Esophagus squamous epithelium (tissue), 5 donors: Measurements from ENCODE around the gene KIF26A. TPM values are rescaled to one million over a fixed set of nuclear protein-coding genes. Genes with fewer than 3 reads are reported as not detected.

Experiments used
- DNase-seq: peaks from one replicate; lab custom pipeline; 2025; lab: John Stamatoyannopoulos, UW
- H3K27ac ChIP-seq, 4 donors: fragments of 200-600 bp; sonication (generic); one replicate each; pipeline ENCODE4 v1.5.1; 2016 to 2019; ENCODE audit warnings: mild to moderate bottlenecking in 1 of 4
- H3K27me3 ChIP-seq, 4 donors: fragments of 200-600 bp; sonication (generic); 1 replicate in 3 of 4; 2 replicates in 1 of 4; pipeline versions ENCODE4 v1.5.1 to v1.6.0; 2017 to 2021; ENCODE audit warnings: antibody characterized with exemption in 1 of 4
- H3K36me3 ChIP-seq, 3 donors: fragments of 200-600 bp; sonication (generic); one replicate each; pipeline ENCODE4 v1.5.1; 2016 to 2019
- H3K4me1 ChIP-seq, 3 donors: fragments of 200-600 bp; sonication (generic); one replicate each; pipeline ENCODE4 v1.5.1; 2017 to 2019
- H3K4me3 ChIP-seq, 4 donors: fragments of 200-600 bp; sonication (generic); 1 replicate in 3 of 4; 2 replicates in 1 of 4; pipeline ENCODE4 v1.5.1; 2016 to 2019; ENCODE audit warnings: mild to moderate bottlenecking in 2 of 4, moderate library complexity in 1 of 4
- H3K9me3 ChIP-seq, 3 donors: fragments of 200-600 bp; sonication (generic); one replicate each; pipeline ENCODE4 v1.5.1; 2016 to 2019
- POLR2A ChIP-seq, 4 donors: fragments of 450-650 bp; IDR thresholded peaks; one replicate each; pipeline ENCODE4 v1.6.1; 2017; ENCODE audit warnings: antibody characterized with exemption in 4 of 4, mild to moderate bottlenecking in 4 of 4, moderate library complexity in 3 of 4
- WGBS, 2 donors: methylation state at CpG; one replicate each; pipeline ENCODE4 v1.1.5; 2018; 5-methylcytosine and 5-hydroxymethylcytosine counted together
- intact Hi-C: fragments of 100-400 bp; cut with DNase I; formaldehyde crosslinking; loops from one replicate; pipeline ENCODE4 v1.15.0; 2022
- total RNA-seq, 4 donors: library from RNA; depleted of rRNA; stranded (reverse); fragments of >200 nt; gene quantifications; one replicate each; pipeline ENCODE4 v1.1.0, GENCODE V29; 2016
- TF ChIP-seq, protein P1 (sequence below), 6 experiments: fragments of 450-650 bp in 4 of 6; fragments of 200-600 bp in 2 of 6; sonication (generic) in 2 of 6; IDR thresholded peaks; one replicate each; pipeline ENCODE4 v1.5.1; 2016 to 2019; ENCODE audit warnings: antibody characterized with exemption in 6 of 6, mild to moderate bottlenecking in 4 of 6, moderate library complexity in 4 of 6
- donor health status: DM: yes; HTN: yes; CAD: no.

Gene KIF26A
- total RNA-seq, 4 donors from 2014 or later, result 0.80 to 2.7 (median 0.96) TPM

DNA sequence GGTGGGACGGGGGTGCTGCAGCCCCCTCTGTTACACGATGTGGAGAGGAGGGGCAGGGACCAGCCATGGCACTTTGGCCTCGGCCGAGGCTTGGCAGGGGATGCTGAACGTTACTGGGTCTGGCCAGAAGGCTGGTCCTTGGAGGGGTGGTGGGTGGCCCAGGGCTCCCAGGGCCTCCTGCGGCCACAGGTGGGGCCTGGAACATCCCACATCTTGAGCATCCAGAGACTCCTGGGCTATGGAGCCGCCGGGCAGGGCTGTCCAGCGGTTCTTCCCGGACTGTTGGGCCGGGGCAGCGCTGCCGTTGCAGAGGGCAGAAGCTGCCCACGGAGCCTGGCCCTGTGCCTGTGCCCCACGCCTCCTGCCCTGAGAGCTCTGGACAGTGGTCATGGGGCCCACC, 15.9 kb downstream of the KIF26A start:
- intact Hi-C loops, result no loop called here
- TF ChIP-seq POLR2A (IDR thresholded peaks at IDR 0.05), result no peak
- TF ChIP-seq, protein P1, sequence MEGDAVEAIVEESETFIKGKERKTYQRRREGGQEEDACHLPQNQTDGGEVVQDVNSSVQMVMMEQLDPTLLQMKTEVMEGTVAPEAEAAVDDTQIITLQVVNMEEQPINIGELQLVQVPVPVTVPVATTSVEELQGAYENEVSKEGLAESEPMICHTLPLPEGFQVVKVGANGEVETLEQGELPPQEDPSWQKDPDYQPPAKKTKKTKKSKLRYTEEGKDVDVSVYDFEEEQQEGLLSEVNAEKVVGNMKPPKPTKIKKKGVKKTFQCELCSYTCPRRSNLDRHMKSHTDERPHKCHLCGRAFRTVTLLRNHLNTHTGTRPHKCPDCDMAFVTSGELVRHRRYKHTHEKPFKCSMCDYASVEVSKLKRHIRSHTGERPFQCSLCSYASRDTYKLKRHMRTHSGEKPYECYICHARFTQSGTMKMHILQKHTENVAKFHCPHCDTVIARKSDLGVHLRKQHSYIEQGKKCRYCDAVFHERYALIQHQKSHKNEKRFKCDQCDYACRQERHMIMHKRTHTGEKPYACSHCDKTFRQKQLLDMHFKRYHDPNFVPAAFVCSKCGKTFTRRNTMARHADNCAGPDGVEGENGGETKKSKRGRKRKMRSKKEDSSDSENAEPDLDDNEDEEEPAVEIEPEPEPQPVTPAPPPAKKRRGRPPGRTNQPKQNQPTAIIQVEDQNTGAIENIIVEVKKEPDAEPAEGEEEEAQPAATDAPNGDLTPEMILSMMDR (IDR thresholded peaks at IDR 0.05), result no peak

DNA sequence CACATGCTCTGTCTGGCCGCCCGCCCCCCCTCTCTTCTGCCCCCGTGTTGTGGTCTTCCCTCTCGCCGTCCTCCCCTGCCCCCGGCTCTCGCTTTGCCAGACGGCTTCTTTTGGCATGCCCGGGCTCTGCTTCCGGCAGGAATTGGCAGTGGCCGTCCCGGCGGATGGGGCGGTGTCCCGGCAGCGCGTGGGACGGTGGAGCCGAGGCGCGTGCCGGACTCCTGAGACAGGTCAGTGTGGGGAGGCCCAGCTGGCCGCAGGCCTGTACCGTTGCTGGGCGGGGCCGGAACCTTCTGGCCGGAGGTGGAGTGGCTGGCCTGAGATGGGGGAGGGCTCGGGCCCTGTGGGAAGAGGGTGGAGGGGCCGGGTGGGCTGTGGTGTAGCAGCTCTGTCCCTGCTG, 17.1 kb downstream of the KIF26A start:
- intact Hi-C loops, result no loop called here
- Histone ChIP-seq H3K36me3 (no peaks in the 10 kb centered on the region), H3K27ac (no peak overlapping the region), H3K4me1 (peaks cover under 1 to 20% (median 2%) of the 10 kb centered on the region in 3 donors), H3K9me3 (no peaks in the 10 kb centered on the region), H3K4me3 (no peak overlapping the region), H3K27me3 (peaks cover 0 to 5% (median 0%) of the 10 kb centered on the region in 4 donors)
- no peak for DNase-seq
- 68% methylated on average over 5 of the region's 29 CpGs; no CpG with 5 or more reads in 1 of the 2 donors for WGBS, 2 donors
- TF ChIP-seq, protein P1 (IDR thresholded peaks at IDR 0.05), result no peak
- no peak for TF ChIP-seq POLR2A (IDR thresholded peaks at IDR 0.05)

More for the DNA sequence above, 15.9 kb downstream of the KIF26A start:
- Histone ChIP-seq H3K9me3 (no peaks in the 10 kb centered on the region), H3K4me3 (no peak overlapping the region), H3K27me3 (peaks cover 0 to 11% (median 0%) of the 10 kb centered on the region in 4 donors), H3K36me3 (no peaks in the 10 kb centered on the region), H3K4me1 (peaks cover 4 to 31% (median 10%) of the 10 kb centered on the region in 3 donors), H3K27ac (no peak overlapping the region)
- whole genome bisulfite sequencing, 2 donors, result 40 to 100% methylated on average over 1 of the region's 15 CpGs
- DNase-seq, result no peak

DNA sequence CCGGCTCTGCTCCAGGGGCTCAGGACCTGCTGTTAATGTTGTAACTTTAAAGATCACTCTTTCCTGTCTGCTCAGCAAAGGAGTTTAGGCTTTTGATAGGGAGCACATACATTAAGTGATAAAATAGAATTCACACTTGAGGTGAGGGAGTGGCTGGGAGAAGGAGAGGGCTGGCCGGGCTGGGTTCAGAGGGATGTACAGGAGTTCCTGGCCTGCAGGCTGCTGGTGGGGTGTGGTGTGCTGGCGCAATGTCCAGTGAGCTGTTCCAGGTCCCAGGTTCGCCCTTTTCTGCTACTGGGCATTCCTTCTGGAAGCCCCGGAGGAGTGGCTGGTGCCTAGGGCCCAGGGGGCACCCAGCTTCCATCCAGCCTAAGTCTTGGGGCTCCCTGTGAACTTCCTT, 17.8 kb downstream of the KIF26A start:
- no peak overlapping the region for H3K27ac ChIP-seq
- H3K27me3 ChIP-seq, result no peaks in the 10 kb centered on the region
- 72% methylated on average over 3 of the region's 5 CpGs; no CpG with 5 or more reads in 1 of the 2 donors for WGBS, 2 donors
- no peak for DNase-seq
- H3K4me3 ChIP-seq, result no peak overlapping the region
- H3K36me3 ChIP-seq, result no peaks in the 10 kb centered on the region
- intact Hi-C loops, result no loop called here
- H3K9me3 ChIP-seq, result no peaks in the 10 kb centered on the region
- peaks cover 0 to 14% (median 0%) of the 10 kb centered on the region in 3 donors for H3K4me1 ChIP-seq
- TF ChIP-seq, protein P1 (IDR thresholded peaks at IDR 0.05), result no peak
- TF ChIP-seq POLR2A (IDR thresholded peaks at IDR 0.05), result no peak

DNA sequence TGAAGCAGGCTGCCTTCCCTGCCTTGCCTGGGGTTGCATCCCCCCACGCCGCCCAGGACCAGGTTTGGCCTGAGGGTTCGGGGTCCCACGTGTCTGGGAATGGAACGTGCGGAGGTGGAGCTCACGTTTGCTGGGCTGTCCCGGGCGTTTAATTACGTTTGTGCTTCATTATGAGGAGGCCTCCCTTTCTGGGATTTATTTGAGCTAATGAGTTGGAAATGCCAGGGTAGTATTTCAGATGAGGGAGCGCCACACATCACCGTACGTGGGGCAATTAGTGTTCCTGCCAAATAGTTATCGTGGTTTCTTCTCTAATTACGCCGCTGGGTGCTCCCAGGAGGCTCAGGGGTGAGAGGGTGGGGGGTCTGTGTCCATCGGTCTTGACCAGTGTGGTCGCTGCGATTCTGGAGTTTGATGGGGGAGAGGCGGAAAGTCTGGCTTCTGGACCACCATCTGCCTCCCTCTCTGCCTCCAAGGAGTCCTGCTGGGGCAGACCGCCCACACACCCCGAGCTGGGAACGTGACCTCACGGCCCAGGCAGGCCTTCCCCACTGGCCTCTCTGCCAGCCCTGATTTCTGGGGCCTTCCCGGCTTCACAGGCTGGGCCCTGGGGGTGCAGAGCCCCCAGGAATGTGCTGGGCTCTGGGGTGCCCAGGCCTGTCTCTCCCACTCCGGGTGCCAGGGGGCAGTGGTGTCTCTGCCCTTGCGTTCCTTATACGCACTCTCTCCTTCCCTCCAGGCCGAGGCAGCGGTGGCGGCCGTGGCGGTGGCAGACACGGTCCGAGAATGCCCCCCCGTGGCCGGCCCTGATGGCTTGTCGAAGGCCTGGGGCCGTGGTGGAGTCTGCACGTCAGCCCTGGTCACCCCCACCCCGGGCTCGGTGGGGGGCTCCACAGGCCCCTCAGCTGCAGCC, 18.9 kb downstream of the KIF26A start:
- intact Hi-C loops, result no loop called here
- Histone ChIP-seq H3K4me1 (peaks cover 0 to 14% (median 0%) of the 10 kb centered on the region in 3 donors), H3K36me3 (no peaks in the 10 kb centered on the region), H3K27me3 (no peaks in the 10 kb centered on the region), H3K9me3 (no peaks in the 10 kb centered on the region), H3K4me3 (no peak overlapping the region), H3K27ac (no peak overlapping the region)
- DNase-seq, result no peak
- WGBS, 2 donors, result 77 to 81% methylated on average over 11 to 13 of the region's 42 CpGs
- TF ChIP-seq, protein P1 (IDR thresholded peaks at IDR 0.05), result no peak
- TF ChIP-seq POLR2A (IDR thresholded peaks at IDR 0.05), result no peak
